ENCODE results near the gene UBALD2.

DNA sequence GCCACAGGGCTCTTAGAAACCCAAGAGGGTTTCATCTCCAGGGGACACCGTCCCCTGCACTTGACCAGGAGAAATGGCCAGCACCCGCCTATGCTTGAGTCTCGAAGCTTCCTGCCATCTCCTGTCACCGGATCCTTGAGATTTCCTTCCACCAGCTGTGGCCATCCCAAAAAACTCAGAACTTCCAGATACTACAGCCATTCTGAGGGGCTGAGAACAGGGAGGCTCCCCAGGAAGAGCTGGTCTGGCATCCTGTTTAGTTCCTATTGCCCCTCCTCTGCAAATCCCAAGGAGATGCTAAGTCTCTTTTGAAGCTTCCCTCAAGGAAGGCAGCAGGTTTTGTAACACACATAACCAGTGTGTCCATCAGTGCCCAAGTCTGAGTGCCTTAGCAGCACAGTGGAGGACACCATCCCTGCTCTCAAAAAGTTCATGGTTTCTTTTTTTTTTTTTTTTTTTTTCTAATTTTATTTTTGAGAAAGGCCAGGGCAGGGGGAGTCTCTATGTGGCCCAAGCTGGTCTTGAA is 2.0 kb downstream of the UBALD2 start:
- TF ChIP-seq, protein P1, sequence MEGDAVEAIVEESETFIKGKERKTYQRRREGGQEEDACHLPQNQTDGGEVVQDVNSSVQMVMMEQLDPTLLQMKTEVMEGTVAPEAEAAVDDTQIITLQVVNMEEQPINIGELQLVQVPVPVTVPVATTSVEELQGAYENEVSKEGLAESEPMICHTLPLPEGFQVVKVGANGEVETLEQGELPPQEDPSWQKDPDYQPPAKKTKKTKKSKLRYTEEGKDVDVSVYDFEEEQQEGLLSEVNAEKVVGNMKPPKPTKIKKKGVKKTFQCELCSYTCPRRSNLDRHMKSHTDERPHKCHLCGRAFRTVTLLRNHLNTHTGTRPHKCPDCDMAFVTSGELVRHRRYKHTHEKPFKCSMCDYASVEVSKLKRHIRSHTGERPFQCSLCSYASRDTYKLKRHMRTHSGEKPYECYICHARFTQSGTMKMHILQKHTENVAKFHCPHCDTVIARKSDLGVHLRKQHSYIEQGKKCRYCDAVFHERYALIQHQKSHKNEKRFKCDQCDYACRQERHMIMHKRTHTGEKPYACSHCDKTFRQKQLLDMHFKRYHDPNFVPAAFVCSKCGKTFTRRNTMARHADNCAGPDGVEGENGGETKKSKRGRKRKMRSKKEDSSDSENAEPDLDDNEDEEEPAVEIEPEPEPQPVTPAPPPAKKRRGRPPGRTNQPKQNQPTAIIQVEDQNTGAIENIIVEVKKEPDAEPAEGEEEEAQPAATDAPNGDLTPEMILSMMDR (IDR thresholded peaks at IDR 0.05; ENCODE audit: low read length), result no peak
- TF ChIP-seq EZH2 (optimal IDR thresholded peaks at IDR 0.05; ENCODE audit: low read depth, low read length), result no peak
- no peak for TF ChIP-seq EZH2phosphoT487 (IDR thresholded peaks at IDR 0.05; ENCODE audit: low read length)
